ENCODE measurements around the gene SPTLC3.

The SPTLC3 gene

DNA sequence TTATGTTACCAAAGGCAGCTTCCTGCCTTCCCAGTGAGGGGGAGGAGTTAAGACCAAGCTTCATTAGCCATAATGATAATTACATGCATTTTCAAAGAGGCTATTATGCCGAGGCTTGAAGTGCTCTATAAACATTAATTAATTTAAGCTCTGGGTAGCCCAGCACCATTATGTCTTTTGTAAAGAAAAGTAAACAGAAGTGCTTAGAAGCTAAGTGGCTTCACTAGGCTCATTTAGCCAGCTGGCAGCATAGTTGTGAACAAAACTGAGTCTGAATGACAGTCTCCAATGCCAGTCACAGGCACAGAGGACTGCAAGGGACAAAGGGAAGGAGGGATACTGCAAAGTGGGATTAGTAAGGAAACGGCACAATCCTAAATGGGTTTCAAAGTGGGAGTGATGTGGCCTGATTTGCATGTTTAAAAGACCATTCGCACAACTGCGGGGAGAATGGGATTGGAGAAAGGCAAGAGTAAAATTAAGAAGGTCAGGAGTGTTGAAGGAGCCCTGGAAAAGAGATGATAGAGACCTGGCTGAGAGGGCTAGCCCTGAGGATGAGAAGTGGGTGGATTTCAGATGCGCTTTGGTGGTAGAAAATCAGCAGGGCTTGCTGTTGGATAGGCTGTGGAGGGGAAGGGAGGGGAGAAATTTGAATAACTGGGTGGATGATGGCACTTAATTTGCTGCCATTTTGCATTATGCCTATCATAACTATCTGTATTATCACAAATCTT, 192.2 kb downstream of the SPTLC3 start:
- H3K27ac ChIP-seq (ENCODE audit: low read depth, low read length): no peak overlapping the region

DNA sequence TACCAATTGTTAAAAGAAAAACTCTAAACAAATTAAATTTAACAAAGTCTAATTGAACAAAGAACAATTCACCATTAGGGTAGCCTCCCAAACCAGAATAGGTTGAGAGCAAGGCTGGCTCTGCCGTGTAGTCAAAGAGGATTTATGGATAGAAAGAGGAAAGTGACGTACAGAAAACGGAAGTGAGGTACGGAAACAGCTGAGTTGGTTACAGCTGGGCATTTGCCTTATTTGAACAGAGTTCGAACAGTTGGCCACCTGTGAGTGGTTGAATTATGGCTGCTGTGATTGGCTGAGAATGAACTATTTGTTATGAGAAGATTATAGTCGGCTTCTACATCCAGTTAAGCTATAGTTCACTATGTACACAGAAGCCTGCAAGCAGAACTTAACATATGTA, 193.8 kb downstream of the SPTLC3 start:
- no peaks in the 10 kb centered on the region for H3K4me1 ChIP-seq (ENCODE audit: control insufficient read depth in 5 of 5, insufficient read depth in 5 of 5, low read length in 5 of 5)
- H3K9me3 ChIP-seq (ENCODE audit: control insufficient read depth in 5 of 5, low read length in 5 of 5): no peaks in the 10 kb centered on the region
- H3K27me3 ChIP-seq (ENCODE audit: control insufficient read depth in 5 of 5, insufficient read depth in 4 of 5, low read length in 5 of 5): peaks cover 0 to 2% (median 0%) of the 10 kb centered on the region in 5 donors
- H3K9ac ChIP-seq (ENCODE audit: low read length in 5 of 5): no peak overlapping the region
- H3K4me3 ChIP-seq (ENCODE audit: low read depth in 1 of 5, low read length in 5 of 5): no peak overlapping the region
- no peaks in the 10 kb centered on the region for H3K36me3 ChIP-seq (ENCODE audit: control insufficient read depth in 5 of 5, insufficient read depth in 5 of 5, low read length in 5 of 5)
- no peak overlapping the region for H3K27ac ChIP-seq (ENCODE audit: low read depth, low read length)

More for the DNA sequence above, 192.2 kb downstream of the SPTLC3 start:
- Histone ChIP-seq H3K4me3 (ENCODE audit: low read depth in 1 of 5, low read length in 5 of 5) (no peak overlapping the region), H3K4me1 (ENCODE audit: control insufficient read depth in 5 of 5, insufficient read depth in 5 of 5, low read length in 5 of 5) (no peaks in the 10 kb centered on the region), H3K36me3 (ENCODE audit: control insufficient read depth in 5 of 5, insufficient read depth in 5 of 5, low read length in 5 of 5) (no peaks in the 10 kb centered on the region), H3K9me3 (ENCODE audit: control insufficient read depth in 5 of 5, low read length in 5 of 5) (no peaks in the 10 kb centered on the region), H3K9ac (ENCODE audit: low read length in 5 of 5) (no peak overlapping the region), H3K27me3 (ENCODE audit: control insufficient read depth in 5 of 5, insufficient read depth in 4 of 5, low read length in 5 of 5) (peaks cover 0 to 2% (median 0%) of the 10 kb centered on the region in 5 donors)

DNA sequence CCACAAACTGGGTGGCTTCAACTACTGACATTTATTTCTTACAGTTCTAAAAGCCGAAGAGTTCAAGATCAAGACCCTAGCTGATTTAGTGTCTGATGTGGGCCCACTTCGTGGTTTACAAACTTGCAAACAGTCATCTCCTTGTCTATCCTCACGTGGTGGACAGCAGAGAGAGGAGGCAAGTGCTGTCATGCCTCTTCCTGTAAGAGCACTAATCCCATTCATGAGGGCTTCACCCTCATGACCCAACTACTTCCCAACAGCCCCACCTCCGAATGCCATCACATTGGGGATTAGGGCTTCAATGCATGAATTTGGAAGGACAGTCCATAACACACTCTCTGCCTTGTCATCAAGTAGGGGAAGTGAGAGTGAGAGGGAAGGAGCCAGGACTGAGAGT, 196.7 kb downstream of the SPTLC3 start:
- no peak overlapping the region for H3K9ac ChIP-seq (ENCODE audit: low read length in 5 of 5)

DNA sequence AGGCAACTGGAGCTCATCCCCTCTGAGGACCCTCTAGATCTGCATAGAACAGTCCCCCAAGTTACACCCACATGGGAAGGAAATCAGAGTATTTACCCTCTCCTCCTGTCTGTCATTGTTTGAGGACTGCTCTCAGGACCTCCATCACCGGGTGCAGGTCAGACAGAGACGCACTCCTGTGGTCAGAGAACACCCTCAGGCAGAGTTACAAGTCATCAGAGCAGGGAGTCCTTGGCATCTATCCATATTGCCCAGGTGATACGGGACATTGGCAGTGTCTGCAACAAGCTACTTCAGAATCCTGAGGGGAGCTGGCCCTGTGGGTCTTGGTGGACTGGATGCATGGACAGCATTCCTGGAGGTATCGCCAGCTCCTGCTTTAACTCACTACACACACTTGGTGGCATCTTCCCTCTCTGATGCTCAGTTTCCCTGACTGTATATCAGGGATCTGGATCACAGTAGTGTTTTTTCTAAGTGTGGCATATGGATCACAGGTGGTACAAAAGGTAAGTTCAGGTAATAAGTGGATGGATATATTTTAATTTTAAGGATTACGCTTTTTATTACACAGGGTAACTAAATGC, 197.2 kb downstream of the SPTLC3 start:
- no peaks in the 10 kb centered on the region for H3K36me3 ChIP-seq (ENCODE audit: control insufficient read depth in 5 of 5, insufficient read depth in 5 of 5, low read length in 5 of 5)
- H3K4me3 ChIP-seq (ENCODE audit: low read depth in 1 of 5, low read length in 5 of 5): no peak overlapping the region
- H3K27me3 ChIP-seq (ENCODE audit: control insufficient read depth in 5 of 5, insufficient read depth in 4 of 5, low read length in 5 of 5): peaks cover 0 to 2% (median 0%) of the 10 kb centered on the region in 5 donors

More for the DNA sequence above, 196.7 kb downstream of the SPTLC3 start:
- peaks cover 0 to 2% (median 0%) of the 10 kb centered on the region in 5 donors for H3K27me3 ChIP-seq (ENCODE audit: control insufficient read depth in 5 of 5, insufficient read depth in 4 of 5, low read length in 5 of 5)
- no peak overlapping the region for H3K27ac ChIP-seq (ENCODE audit: low read depth, low read length)
- no peaks in the 10 kb centered on the region for H3K4me1 ChIP-seq (ENCODE audit: control insufficient read depth in 5 of 5, insufficient read depth in 5 of 5, low read length in 5 of 5)
- no peaks in the 10 kb centered on the region for H3K36me3 ChIP-seq (ENCODE audit: control insufficient read depth in 5 of 5, insufficient read depth in 5 of 5, low read length in 5 of 5)
- no peaks in the 10 kb centered on the region for H3K9me3 ChIP-seq (ENCODE audit: control insufficient read depth in 5 of 5, low read length in 5 of 5)
- no peak overlapping the region for H3K4me3 ChIP-seq (ENCODE audit: low read depth in 1 of 5, low read length in 5 of 5)

DNA sequence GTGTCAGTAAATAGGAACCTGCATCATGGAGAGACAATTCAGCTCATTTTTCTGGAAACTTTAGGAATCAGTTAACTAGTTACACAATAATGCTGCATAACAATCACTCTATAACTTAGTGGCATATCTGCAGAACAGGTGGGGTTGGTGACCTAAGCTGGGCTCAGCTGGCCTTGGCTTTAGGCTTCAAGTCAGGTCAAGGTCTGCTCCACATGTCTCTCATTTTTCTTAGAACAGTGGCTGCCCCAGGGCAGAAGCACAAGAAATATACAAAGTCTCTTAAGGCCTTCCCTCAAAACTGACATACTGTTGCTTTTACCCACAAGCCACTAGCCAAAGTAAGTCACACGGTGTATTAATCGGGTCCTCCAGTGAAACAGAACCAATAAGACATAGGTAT, 198.2 kb downstream of the SPTLC3 start:
- Histone ChIP-seq H3K36me3 (ENCODE audit: control insufficient read depth in 5 of 5, insufficient read depth in 5 of 5, low read length in 5 of 5) (no peaks in the 10 kb centered on the region), H3K4me1 (ENCODE audit: control insufficient read depth in 5 of 5, insufficient read depth in 5 of 5, low read length in 5 of 5) (no peaks in the 10 kb centered on the region), H3K9ac (ENCODE audit: low read length in 5 of 5) (no peak overlapping the region), H3K9me3 (ENCODE audit: control insufficient read depth in 5 of 5, low read length in 5 of 5) (no peaks in the 10 kb centered on the region), H3K27ac (ENCODE audit: low read depth, low read length) (no peak overlapping the region), H3K27me3 (ENCODE audit: control insufficient read depth in 5 of 5, insufficient read depth in 4 of 5, low read length in 5 of 5) (peaks cover 0 to 2% (median 0%) of the 10 kb centered on the region in 5 donors), H3K4me3 (ENCODE audit: low read depth in 1 of 5, low read length in 5 of 5) (no peak overlapping the region)

More for the DNA sequence above, 197.2 kb downstream of the SPTLC3 start:
- no peaks in the 10 kb centered on the region for H3K9me3 ChIP-seq (ENCODE audit: control insufficient read depth in 5 of 5, low read length in 5 of 5)
- H3K27ac ChIP-seq (ENCODE audit: low read depth, low read length): no peak overlapping the region
- H3K4me1 ChIP-seq (ENCODE audit: control insufficient read depth in 5 of 5, insufficient read depth in 5 of 5, low read length in 5 of 5): no peaks in the 10 kb centered on the region
- no peak overlapping the region for H3K9ac ChIP-seq (ENCODE audit: low read length in 5 of 5)

DNA sequence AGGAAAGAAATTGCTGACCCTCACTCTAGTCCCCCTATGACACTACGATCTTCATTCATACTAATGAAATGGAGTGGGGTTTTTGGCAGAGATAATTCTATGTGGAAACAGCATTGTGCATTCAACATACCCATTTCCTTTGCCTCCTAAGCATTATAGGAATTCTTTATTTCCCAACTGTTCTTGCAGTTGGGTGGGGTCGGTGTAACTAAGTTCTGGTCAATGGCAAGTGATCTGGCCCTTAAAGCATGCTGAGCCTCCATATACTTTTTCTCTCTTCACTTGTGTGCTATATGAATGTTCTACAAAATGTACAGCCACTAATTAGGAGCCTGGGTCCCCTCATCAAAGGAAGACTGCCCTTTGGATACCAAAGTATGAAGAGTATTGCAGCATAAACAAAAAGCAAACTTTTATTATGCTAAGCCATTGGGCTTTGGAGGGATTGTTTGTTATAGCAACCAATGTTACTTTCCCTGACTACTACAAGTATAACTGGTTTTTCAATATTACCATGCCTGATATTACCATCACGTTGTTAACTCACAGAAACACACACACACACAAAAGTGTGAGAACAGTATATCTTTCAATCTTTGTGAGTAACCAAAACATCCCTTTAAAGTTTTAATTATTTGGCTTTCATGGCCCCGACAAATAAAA, 203.3 kb downstream of the SPTLC3 start:
- Histone ChIP-seq H3K27me3 (ENCODE audit: control insufficient read depth in 5 of 5, insufficient read depth in 4 of 5, low read length in 5 of 5) (peaks cover 0 to 4% (median 0%) of the 10 kb centered on the region in 5 donors), H3K4me3 (ENCODE audit: low read depth in 1 of 5, low read length in 5 of 5) (no peak overlapping the region), H3K36me3 (ENCODE audit: control insufficient read depth in 5 of 5, insufficient read depth in 5 of 5, low read length in 5 of 5) (no peaks in the 10 kb centered on the region), H3K4me1 (ENCODE audit: control insufficient read depth in 5 of 5, insufficient read depth in 5 of 5, low read length in 5 of 5) (no peaks in the 10 kb centered on the region), H3K9me3 (ENCODE audit: control insufficient read depth in 5 of 5, low read length in 5 of 5) (no peaks in the 10 kb centered on the region), H3K9ac (ENCODE audit: low read length in 5 of 5) (no peak overlapping the region), H3K27ac (ENCODE audit: low read depth, low read length) (no peak overlapping the region)

DNA sequence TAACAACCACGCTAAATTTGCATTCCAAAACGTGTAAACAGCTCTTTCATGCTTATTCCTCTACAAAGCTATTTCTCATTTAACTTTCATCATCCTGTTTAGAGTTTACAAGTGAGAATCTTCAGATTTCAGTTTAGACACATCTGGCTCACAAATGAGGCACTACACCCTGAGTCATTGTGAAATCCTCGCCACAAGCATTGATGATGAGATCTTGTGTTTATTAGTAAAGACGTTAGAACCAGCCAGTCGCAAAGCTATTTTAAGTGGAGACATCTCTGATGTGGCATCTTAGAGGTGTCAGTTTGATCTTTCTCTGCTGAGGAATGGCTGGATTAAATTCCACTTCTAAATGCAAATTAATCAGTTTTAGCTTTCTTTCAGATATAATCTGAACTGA, 204.0 kb downstream of the SPTLC3 start:
- H3K9ac ChIP-seq (ENCODE audit: low read length in 5 of 5): no peak overlapping the region

DNA sequence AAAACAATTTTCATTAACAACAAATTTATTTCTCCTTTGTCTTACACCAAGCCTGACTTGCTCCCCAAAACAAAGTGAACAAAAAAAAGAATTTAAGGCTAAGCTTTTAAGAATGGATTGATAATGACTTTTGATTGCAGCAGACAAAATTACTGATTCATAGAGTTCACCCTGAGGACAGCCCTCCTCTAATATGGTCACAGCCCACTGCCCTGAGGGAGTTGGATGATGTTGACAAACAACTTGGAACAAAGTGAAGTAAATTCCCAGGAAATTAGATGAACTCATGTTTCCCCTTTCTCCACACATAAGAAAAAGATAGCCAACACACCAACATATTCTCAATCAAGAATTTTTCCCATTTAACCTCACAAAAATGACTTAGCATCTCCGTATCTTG, 204.6 kb downstream of the SPTLC3 start:
- H3K27ac ChIP-seq (ENCODE audit: low read depth, low read length): no peak overlapping the region
- H3K9ac ChIP-seq (ENCODE audit: low read length in 5 of 5): no peak overlapping the region
- no peaks in the 10 kb centered on the region for H3K4me1 ChIP-seq (ENCODE audit: control insufficient read depth in 5 of 5, insufficient read depth in 5 of 5, low read length in 5 of 5)
- no peak overlapping the region for H3K4me3 ChIP-seq (ENCODE audit: low read depth in 1 of 5, low read length in 5 of 5)
- H3K9me3 ChIP-seq (ENCODE audit: control insufficient read depth in 5 of 5, low read length in 5 of 5): no peaks in the 10 kb centered on the region
- peaks cover 0 to 4% (median 0%) of the 10 kb centered on the region in 5 donors for H3K27me3 ChIP-seq (ENCODE audit: control insufficient read depth in 5 of 5, insufficient read depth in 4 of 5, low read length in 5 of 5)
- no peaks in the 10 kb centered on the region for H3K36me3 ChIP-seq (ENCODE audit: control insufficient read depth in 5 of 5, insufficient read depth in 5 of 5, low read length in 5 of 5)

More for the DNA sequence above, 204.0 kb downstream of the SPTLC3 start:
- peak overlapping the region; percentile 18 for H3K27ac ChIP-seq (ENCODE audit: low read depth, low read length)
- H3K36me3 ChIP-seq (ENCODE audit: control insufficient read depth in 5 of 5, insufficient read depth in 5 of 5, low read length in 5 of 5): no peaks in the 10 kb centered on the region
- H3K4me3 ChIP-seq (ENCODE audit: low read depth in 1 of 5, low read length in 5 of 5): no peak overlapping the region
- H3K9me3 ChIP-seq (ENCODE audit: control insufficient read depth in 5 of 5, low read length in 5 of 5): no peaks in the 10 kb centered on the region
- no peaks in the 10 kb centered on the region for H3K4me1 ChIP-seq (ENCODE audit: control insufficient read depth in 5 of 5, insufficient read depth in 5 of 5, low read length in 5 of 5)
- H3K27me3 ChIP-seq (ENCODE audit: control insufficient read depth in 5 of 5, insufficient read depth in 4 of 5, low read length in 5 of 5): peaks cover 0 to 4% (median 0%) of the 10 kb centered on the region in 5 donors

DNA sequence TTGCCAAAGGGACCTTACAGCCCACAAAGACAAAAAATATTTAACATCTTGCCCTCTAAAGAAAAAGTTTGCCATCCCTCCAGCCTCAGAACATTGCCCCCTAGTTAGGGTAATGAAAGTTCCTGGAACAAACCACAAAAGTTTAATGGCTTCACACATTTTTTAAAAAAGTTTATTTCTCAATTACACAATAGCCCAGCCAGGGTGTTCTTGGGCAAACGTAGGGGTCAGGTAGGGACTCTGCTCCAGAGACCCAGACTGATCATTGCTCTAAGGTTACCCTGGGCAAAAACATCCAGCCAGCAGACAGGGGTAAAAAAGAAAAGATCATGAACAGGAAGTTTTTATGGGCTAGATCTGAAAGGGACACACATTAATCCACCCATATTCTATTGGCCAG, 207.8 kb downstream of the SPTLC3 start:
- H3K27me3 ChIP-seq (ENCODE audit: control insufficient read depth in 5 of 5, insufficient read depth in 4 of 5, low read length in 5 of 5): peaks cover 7 to 21% (median 10%) of the 10 kb centered on the region in 5 donors
- no peaks in the 10 kb centered on the region for H3K9me3 ChIP-seq (ENCODE audit: control insufficient read depth in 5 of 5, low read length in 5 of 5)
- no peak overlapping the region for H3K4me3 ChIP-seq (ENCODE audit: low read depth in 1 of 5, low read length in 5 of 5)
- peaks cover 0 to 15% (median 14%) of the 10 kb centered on the region in 5 donors for H3K4me1 ChIP-seq (ENCODE audit: control insufficient read depth in 5 of 5, insufficient read depth in 5 of 5, low read length in 5 of 5)
- no peak overlapping the region for H3K27ac ChIP-seq (ENCODE audit: low read depth, low read length)
- H3K9ac ChIP-seq (ENCODE audit: low read length in 5 of 5): no peak overlapping the region
- no peaks in the 10 kb centered on the region for H3K36me3 ChIP-seq (ENCODE audit: control insufficient read depth in 5 of 5, insufficient read depth in 5 of 5, low read length in 5 of 5)

Measured in subcutaneous abdominal adipose tissue (tissue), 5 donors.